H1 (cell line): ENCODE results near the gene RAD18. TPM values are rescaled to one million over a fixed set of nuclear protein-coding genes. Genes with fewer than 3 reads are reported as not detected.

Experiments used
- ATF3 ChIP-seq: IDR thresholded peaks from 2 replicates; pipeline ENCODE4 v1.6.1; 2011; ENCODE audit warnings: low read depth, mild to moderate bottlenecking, low read length; ENCODE audit not compliant: insufficient read depth
- BCL11A ChIP-seq, 2 experiments: IDR thresholded peaks; one replicate each; pipeline ENCODE4 v1.6.1; 2011; ENCODE audit warnings: low read depth in 2 of 2, low read length in 2 of 2, mild to moderate bottlenecking in 2 of 2
- CHD2 ChIP-seq: IDR thresholded peaks from 2 replicates; pipeline ENCODE4 v1.6.1; 2012; ENCODE audit warnings: low read length, improper control_type of control experiment
- EZH2 ChIP-seq: fragments of 200-600 bp; sonication (generic); IDR thresholded peaks from 2 replicates; pipeline ENCODE4 v1.7.1; 2012; ENCODE audit warnings: low read depth, mild to moderate bottlenecking, moderate library complexity, low read length, inconsistent platforms; ENCODE audit not compliant: severe bottlenecking
- FOSL1 ChIP-seq: IDR thresholded peaks from 2 replicates; pipeline ENCODE4 v1.6.1; 2011; ENCODE audit warnings: mild to moderate bottlenecking, low read depth, low read length, moderate library complexity; ENCODE audit not compliant: insufficient read depth
- POLR2A ChIP-seq, 2 experiments: IDR thresholded peaks; 1 replicate in 1 of 2; 2 replicates in 1 of 2; pipeline ENCODE4 v1.6.1; 2011; ENCODE audit warnings: low read depth in 2 of 2, low read length in 2 of 2, mild to moderate bottlenecking in 2 of 2; ENCODE audit errors: control extremely low read depth in 1 of 2
- POLR2AphosphoS5 ChIP-seq: IDR thresholded peaks from 2 replicates; pipeline ENCODE4 v1.6.1; 2011; ENCODE audit warnings: low read depth, low read length
- POU5F1 ChIP-seq: IDR thresholded peaks from 2 replicates; pipeline ENCODE4 v1.6.1; 2011; ENCODE audit warnings: low read depth, mild to moderate bottlenecking, low read length, moderate library complexity
- SP2 ChIP-seq: IDR thresholded peaks from 2 replicates; pipeline ENCODE4 v1.6.1; 2012; ENCODE audit warnings: mild to moderate bottlenecking, low read length, inconsistent platforms
- ZNF274 ChIP-seq: IDR thresholded peaks from 2 replicates; pipeline ENCODE4 v1.7.0; 2012; ENCODE audit warnings: low read length, borderline replicate concordance; ENCODE audit errors: extremely low read depth
- polyA plus RNA-seq, 7 experiments: library from polyadenylated mRNA; depleted of rRNA in 3 of 7; stranded (reverse) in 5 of 7; unstranded in 2 of 7; fragments of >200 nt in 5 of 7; fragments of 200-250 nt in 2 of 7; gene quantifications; 1 replicate in 5 of 7; 2 replicates in 1 of 7; 4 replicates in 1 of 7; pipeline versions ENCODE4 v1.2.1 to v1.2.3, GENCODE V29; 2011 to 2013; ENCODE audit warnings: missing spikeins in 2 of 7, mixed read lengths in 2 of 7
- total RNA-seq: library from RNA; stranded (reverse); fragmentation: NEBNext Ultra II Directional; extraction: Animal tissue kit (Norgen Biotek cat#: 25700); gene quantifications from 2 replicates; pipeline ENCODE4 v1.2.1, GENCODE V29; 2021

The RAD18 gene
- total and polyA plus RNA-seq, 2 of the 8 experiments (the other 6 are each of a cell fraction or from before 2014, with no cell fraction given), result 13.0 to 23.2 TPM

GRCh38 chr3:8985411-8985831 lies 22.1 kb upstream of the RAD18 start (continued):
- TF ChIP-seq ATF3, result no peak
- no peak for TF ChIP-seq FOSL1
- no peak for TF ChIP-seq POLR2AphosphoS5
- TF ChIP-seq SP2, result no peak
- TF ChIP-seq EZH2, result no peak
- no peak for TF ChIP-seq CHD2
- TF ChIP-seq POLR2A (IDR thresholded peaks at IDR 0.05; ENCODE audit: control extremely low read depth in 1 of 2, low read depth in 2 of 2, low read length in 2 of 2), result no peak
- TF ChIP-seq BCL11A (IDR thresholded peaks at IDR 0.05; ENCODE audit: low read depth in 2 of 2, low read length in 2 of 2), result no peak
- no peak for TF ChIP-seq POU5F1
- no peak for TF ChIP-seq ZNF274
